ENCODE measurements around the gene POLR2F. TPM values are rescaled to one million over a fixed set of nuclear protein-coding genes. Genes with fewer than 3 reads are reported as not detected.
"Not testable (repeated sequence)": the region's sequence is repeated elsewhere in the genome, so short reads cannot be mapped to it uniquely, and the experiment has no call there.

Gene POLR2F
- total RNA-seq, 4 donors from 2014 or later = 19.7 to 88.9 (median 55.2) TPM

GRCh38 chr22:37975153-37975552 lies 21.7 kb downstream of the POLR2F start:
- no peak for TF ChIP-seq POLR2A (IDR thresholded peaks at IDR 0.05)
- TF ChIP-seq, protein P1, sequence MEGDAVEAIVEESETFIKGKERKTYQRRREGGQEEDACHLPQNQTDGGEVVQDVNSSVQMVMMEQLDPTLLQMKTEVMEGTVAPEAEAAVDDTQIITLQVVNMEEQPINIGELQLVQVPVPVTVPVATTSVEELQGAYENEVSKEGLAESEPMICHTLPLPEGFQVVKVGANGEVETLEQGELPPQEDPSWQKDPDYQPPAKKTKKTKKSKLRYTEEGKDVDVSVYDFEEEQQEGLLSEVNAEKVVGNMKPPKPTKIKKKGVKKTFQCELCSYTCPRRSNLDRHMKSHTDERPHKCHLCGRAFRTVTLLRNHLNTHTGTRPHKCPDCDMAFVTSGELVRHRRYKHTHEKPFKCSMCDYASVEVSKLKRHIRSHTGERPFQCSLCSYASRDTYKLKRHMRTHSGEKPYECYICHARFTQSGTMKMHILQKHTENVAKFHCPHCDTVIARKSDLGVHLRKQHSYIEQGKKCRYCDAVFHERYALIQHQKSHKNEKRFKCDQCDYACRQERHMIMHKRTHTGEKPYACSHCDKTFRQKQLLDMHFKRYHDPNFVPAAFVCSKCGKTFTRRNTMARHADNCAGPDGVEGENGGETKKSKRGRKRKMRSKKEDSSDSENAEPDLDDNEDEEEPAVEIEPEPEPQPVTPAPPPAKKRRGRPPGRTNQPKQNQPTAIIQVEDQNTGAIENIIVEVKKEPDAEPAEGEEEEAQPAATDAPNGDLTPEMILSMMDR (IDR thresholded peaks at IDR 0.05) = no peak
- intact Hi-C loops (cut with DNase I) = no loop called here

DNA sequence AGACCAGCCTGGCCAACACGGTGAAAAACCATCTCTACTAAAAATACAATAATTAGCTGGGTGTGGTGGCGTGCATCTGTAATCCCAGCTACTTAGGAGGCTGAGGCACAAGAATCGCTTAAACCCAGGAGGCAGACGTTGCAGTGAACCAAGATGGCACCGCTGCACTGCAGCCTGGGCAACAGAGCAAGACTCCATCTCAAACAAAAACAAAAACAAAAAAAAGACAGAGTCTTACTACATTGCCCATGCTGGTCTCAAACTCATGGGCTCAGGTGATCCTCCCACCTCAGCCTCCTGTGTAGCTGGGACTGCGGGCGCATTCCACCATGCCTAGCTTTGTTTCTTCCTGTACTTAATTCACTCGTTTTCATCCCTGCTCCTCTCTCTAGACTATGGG lies 22.5 kb downstream of the POLR2F start:
- H3K27ac ChIP-seq; H3K4me3 ChIP-seq (replicated peaks in 1 of 3); H3K4me1 ChIP-seq; H3K9me3 ChIP-seq; intact Hi-C loops (cut with DNase I); H3K36me3 ChIP-seq; DNase-seq; H3K27me3 ChIP-seq: not testable (repeated sequence)
- WGBS, 2 donors = 95 to 96% methylated on average over 8 of the region's 8 CpGs

More at GRCh38 chr22:37975153-37975552, 21.7 kb downstream of the POLR2F start:
- Histone ChIP-seq H3K4me3 (replicated peaks in 1 of 3) (no peak overlapping the region), H3K4me1 (no peaks in the 10 kb centered on the region), H3K27ac (no peak overlapping the region), H3K9me3 (no peaks in the 10 kb centered on the region), H3K27me3 (no peaks in the 10 kb centered on the region), H3K36me3 (no peaks in the 10 kb centered on the region)
- 83 to 85% methylated on average over 2 of the region's 2 CpGs for WGBS, 2 donors
- no peak for DNase-seq

- no peaks in the 10 kb centered on the region for H3K9me3 ChIP-seq
- no peak for DNase-seq
- TF ChIP-seq, protein P1 (IDR thresholded peaks at IDR 0.05) = no peak
- no peak for TF ChIP-seq POLR2A (IDR thresholded peaks at IDR 0.05)
- no peaks in the 10 kb centered on the region for H3K27me3 ChIP-seq
- no peak overlapping the region for H3K4me3 ChIP-seq (replicated peaks in 1 of 3)
- 94 to 100% methylated on average over 4 of the region's 4 CpGs for WGBS, 2 donors
- intact Hi-C loops (cut with DNase I) = no loop called here
- no peaks in the 10 kb centered on the region for H3K36me3 ChIP-seq
- no peak overlapping the region for H3K27ac ChIP-seq
- no peaks in the 10 kb centered on the region for H3K4me1 ChIP-seq
Observed at GRCh38 chr22:37976547-37976946, 23.0 kb downstream of the POLR2F start.

DNA sequence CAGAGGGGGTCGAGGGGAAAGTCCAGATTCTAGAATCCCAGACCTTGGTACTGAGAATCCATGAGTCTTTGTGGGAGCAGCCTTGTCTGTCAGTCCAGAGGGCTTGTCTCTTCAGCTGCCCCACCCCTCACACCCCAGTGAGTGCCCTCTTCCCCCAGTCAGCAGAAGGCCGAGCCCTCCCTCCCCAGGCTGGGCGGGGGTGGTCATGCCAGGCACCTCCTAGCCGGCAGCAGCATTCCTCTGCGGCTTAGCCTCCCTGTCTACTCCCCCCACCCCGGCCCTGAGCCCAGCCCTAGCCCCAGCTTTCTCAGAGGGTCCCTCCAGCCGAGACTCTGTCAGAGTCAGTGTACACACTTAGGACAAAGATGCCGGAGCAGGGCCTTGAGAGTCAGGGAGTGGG lies 26.3 kb downstream of the POLR2F start:
- Histone ChIP-seq H3K27me3 (no peaks in the 10 kb centered on the region), H3K27ac (no peak overlapping the region), H3K36me3 (no peaks in the 10 kb centered on the region), H3K9me3 (no peaks in the 10 kb centered on the region), H3K4me3 (replicated peaks in 1 of 3) (no peak overlapping the region), H3K4me1 (no peaks in the 10 kb centered on the region)
- WGBS, 2 donors = 75 to 87% methylated on average over 1 to 8 of the region's 8 CpGs
- DNase-seq = no peak
- no peak for TF ChIP-seq POLR2A (IDR thresholded peaks at IDR 0.05)
- TF ChIP-seq, protein P1 (IDR thresholded peaks at IDR 0.05) = no peak
- intact Hi-C loops (cut with DNase I) = no loop called here

GRCh38 chr22:37981282-37982011 lies 27.9 kb downstream of the POLR2F start:
- no peak overlapping the region for H3K4me3 ChIP-seq (replicated peaks in 1 of 3)
- no peak overlapping the region for H3K27ac ChIP-seq
- no peaks in the 10 kb centered on the region for H3K27me3 ChIP-seq
- 94 to 96% methylated on average over 6 of the region's 6 CpGs for WGBS, 2 donors
- TF ChIP-seq, protein P1 (IDR thresholded peaks at IDR 0.05) = no peak
- TF ChIP-seq POLR2A (IDR thresholded peaks at IDR 0.05) = no peak
- H3K9me3 ChIP-seq = no peaks in the 10 kb centered on the region
- H3K36me3 ChIP-seq = no peaks in the 10 kb centered on the region
- no peaks in the 10 kb centered on the region for H3K4me1 ChIP-seq
- intact Hi-C loops (cut with DNase I) = no loop called here
- no peak for DNase-seq
